Vagina (tissue), 2 donors: ENCODE measurements around the gene FUT1.

Experiments
- CTCF ChIP-seq, 3 experiments: fragments of 450-650 bp in 2 of 3; fragments of 200-600 bp in 1 of 3; sonication (generic) in 1 of 3; IDR thresholded peaks; one replicate each; pipeline ENCODE4 v1.5.1; 2017 to 2019; ENCODE audit warnings: antibody characterized with exemption in 3 of 3, mild to moderate bottlenecking in 2 of 3, moderate library complexity in 2 of 3
- POLR2A ChIP-seq, 2 donors: fragments of 450-650 bp; IDR thresholded peaks; one replicate each; pipeline ENCODE4 v1.6.1; 2017; ENCODE audit warnings: antibody characterized with exemption in 2 of 2, mild to moderate bottlenecking in 2 of 2, moderate library complexity in 2 of 2

GRCh38 chr19:48793271-48793670 is 40.8 kb upstream of the FUT1 start:
- no peak for TF ChIP-seq POLR2A (IDR thresholded peaks at IDR 0.05)
- TF ChIP-seq CTCF (IDR thresholded peaks at IDR 0.05): no peak
